CD4-positive, alpha-beta T cell treated with Interleukin-21 for 1 hour (primary cell): ENCODE data around the gene PIP4K2A.

ENCODE experiments used
- DNase-seq: peaks from one replicate; pipeline ENCODE4 v3.0.0-alpha.2; 2020

The PIP4K2A gene

DNA sequence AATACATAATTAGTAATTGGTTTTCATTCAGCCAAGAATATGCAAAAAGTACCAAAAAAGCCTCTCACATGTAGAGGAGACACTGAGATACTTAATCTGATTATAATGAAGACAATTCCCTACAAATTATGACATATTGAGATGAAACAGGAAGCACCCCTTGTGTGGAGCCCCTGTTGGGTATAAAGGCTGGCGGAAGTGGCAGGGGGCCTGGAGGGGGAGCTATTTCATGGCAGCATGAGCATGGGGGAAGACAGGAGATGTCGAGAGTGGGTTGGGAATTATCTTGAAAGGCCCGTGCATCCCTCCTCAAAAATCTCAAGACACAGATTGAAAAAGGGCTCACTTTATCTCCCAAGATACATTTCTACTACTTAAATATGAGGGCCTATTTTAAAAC lies 96.9 kb downstream of the PIP4K2A start:
- DNase-seq, result no peak

DNA sequence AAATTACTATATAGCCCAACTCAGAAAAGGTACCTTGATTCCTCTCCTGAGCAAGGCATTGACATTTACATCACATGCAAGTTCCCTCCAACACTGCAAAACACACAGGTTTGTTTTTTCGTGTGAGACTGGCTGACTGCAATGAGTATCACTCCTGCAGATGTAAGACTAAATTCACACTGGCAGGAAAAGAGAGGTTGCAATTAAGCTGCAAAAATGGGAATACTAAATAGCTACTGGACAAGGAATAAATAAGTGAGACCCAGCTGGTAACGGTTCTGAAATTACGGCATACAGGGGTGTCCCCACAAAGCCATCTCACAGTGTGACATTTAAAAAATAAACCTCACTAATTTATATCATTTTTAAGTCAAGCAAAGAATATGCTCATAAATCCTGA lies 97.3 kb downstream of the PIP4K2A start:
- no peak for DNase-seq

DNA sequence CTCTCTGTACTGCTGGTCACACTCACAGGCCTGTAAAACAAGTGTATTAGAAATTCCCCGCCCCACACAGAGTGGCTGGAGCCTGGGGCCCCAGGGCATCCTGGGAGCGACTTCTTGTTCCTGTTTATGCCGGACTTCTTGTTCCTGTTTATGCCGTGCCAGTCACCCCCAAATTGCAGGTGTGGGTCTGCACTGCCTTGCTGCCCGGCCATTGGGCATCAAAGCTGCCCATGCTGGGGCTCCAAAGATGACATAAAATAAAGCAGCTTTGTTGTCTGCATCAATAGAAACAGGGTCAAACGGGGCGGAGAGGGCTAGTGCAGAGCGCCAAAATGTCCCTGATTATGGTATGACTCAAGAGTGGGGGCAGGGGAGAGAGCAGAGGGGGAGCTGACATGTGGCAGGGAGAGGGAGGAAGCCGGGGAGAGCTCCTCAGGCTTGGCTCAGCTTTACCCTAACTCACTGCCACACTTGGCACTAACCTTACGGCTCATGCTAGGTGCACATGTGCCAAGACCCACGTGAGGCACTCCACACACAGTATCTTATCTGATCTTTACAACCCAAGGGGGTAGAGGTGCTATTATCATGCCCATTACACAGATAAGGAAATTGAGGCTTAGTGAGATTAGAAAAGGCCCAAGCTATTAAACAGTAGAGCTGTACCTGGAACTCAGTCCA lies 98.4 kb downstream of the PIP4K2A start:
- DNase-seq, result peak; percentile 74

DNA sequence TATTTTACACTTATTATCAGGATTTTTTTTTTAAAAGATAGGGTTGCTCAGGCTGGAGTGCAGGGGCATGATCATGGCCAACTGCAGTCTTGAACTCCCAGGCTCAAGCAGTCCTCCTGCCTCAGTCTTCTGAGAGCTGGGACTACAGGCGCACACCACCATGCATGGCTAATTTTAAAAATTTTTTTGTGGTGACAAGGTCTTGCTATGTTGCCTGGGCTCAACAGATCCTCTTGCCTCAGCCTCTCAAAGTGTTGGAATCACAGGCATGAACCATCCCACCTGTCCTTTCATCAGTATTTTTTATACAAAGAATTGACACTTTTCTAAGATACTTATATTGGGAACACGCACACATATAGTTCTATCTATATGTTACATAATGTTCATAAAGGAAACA lies 99.3 kb downstream of the PIP4K2A start:
- DNase-seq, result no peak

DNA sequence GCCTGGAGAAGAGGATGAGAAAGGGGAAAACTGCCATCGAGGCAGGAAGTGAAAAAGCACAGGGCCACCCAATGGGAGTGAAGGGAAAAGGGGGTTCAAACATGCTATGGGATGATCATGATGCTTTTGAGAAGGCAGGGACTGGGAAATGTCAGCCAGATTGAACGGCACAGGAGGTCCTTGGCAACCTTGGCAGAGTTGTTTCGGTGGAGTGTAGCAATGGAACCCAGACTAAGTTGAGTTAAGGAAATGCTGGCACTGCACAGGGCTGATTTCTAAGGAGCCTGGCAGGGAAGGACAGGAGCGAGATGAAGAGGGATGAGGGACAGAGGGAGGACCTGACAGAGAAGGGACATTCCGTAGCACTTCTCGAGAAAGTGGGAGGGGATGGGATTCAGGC lies 101.4 kb downstream of the PIP4K2A start:
- no peak for DNase-seq

DNA sequence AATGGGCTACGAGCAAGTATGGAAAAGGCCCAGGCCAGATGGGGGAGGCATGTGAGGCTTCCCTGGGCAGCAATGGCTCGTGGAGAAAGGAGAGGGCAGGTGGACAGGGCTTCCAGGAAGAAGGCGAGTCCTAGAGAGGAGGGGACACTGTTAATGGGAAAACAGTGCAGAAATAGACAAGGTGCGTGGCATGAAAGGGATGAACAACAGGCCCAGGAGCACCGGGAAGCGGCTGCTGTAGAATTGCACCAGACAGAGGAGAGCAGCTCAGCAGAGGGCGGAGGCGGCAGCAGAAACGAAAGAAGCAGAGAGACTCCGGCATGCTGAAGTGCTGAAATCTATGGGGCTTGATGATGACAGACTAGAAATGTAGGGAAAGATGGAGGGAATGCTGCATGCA lies 102.1 kb downstream of the PIP4K2A start:
- DNase-seq, result peak; percentile 30

DNA sequence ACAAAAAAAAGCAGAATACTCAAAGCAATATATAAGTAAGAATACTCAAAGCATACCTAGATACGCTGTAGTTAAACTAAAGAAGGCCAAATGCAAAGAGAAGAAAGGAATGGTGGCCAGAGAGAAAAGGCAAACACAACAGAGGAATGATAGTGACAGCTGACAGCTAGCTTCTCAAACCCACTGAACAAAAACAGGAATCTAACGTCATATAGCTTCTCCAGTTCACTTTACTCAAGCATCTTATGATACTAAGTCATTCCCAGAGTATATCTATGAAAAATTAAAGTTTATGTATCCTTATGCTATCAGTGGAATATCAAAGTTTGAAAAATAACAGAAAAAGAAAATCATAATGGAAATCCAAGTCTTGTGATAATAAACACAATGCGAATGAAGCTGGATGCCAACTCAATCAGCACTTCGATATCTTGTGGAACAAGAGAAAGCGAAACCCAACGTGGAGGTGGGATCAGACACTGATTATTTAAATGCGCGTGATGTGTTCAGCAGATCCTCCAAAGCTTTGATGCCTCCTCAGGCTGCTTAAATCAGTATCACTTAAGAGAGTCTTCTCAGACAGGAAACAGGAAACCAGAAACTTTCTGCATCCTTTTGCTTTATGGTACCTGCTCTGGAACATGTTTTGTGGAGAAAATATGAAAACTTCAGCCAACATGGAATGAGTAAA lies 102.8 kb downstream of the PIP4K2A start:
- peak; percentile 89 for DNase-seq

DNA sequence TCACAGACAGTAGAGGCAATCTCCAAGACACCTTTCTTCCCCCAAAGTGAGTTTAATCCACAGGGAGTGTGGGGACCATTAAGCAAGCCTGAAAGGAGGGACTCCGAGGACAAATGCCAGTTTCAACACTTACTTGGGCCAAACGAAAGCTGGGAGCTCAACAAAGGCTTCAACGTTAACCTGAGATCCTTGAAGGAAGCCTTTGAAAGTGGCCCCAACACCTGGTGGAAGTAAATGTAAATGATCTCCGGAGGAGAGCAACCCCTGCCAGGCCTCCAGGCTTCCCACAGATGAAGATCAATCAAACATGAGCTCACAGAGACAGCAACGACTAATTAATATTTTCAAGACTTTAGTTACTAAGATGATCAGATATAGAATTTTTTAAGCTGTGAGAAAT lies 103.8 kb downstream of the PIP4K2A start:
- no peak for DNase-seq

DNA sequence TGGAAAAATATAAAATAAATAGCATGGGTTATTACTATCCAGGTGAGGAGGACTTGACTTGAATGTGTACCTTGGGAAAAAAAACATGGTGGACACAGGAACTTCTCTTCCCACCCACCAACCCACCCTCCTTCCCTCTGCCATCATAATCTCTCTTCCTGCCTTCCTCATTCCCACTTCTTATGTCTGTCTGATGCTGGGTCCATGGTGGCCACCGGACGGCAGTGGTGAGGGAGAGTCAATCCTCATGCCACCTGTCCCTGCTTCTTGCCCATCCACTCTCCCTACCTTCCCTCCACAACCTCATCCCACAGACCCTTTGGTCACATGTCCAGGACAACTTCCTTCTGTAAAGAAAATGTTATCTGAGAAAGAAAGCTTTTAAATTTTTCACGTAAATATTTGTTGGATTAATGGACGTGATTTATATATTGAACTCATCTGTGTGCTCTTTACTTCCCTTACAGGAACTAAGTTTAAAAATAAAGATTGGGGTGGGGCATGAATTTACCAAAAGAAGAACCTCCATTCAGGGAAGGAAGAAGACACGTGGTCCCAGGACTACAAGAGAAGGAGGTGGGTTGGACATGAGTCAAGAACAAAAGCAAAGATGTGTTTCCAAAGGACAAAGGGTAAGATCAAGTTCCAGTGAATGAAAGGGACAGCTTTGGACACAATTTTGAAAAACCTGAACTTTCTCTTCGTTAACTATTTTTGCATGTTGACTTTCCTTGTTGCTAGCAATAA lies 104.5 kb downstream of the PIP4K2A start:
- no peak for DNase-seq

DNA sequence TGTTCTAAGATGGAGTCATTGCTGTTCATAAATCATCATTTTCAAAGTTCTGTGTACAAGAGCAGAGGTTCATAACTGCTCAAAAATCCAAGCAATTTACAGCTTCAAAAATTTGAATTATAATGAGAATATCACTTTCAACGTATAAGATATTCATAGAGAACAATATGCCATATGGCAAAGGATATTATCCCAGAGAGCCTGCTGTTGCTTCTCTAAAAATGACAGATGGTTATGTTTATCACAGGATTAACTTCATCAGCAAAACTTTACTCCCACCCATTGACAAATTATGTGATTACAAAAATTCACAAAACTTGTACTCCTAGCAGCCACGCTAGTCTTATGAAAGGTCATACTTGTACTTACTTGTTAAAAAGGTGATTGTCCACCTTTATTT lies 105.1 kb downstream of the PIP4K2A start:
- DNase-seq, result no peak

DNA sequence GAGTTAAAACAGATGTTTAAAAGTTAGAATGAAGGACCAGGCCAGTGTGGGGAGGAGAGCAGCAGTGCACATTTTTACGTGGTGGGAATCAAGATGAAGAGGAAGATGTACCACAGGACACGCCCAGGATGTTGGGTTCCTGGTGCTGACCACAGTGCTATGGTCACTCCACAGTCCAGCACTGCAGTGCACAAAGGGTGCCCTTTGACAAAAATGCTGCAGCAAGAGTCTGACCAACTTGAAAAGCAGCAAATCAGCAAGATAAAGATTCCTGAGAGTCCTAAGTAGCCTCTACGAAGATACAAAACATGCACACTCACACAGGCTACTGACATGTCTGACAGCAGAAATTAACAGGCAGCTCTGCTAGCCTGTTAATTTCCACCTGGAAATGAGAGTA lies 107.1 kb downstream of the PIP4K2A start:
- DNase-seq, result no peak

DNA sequence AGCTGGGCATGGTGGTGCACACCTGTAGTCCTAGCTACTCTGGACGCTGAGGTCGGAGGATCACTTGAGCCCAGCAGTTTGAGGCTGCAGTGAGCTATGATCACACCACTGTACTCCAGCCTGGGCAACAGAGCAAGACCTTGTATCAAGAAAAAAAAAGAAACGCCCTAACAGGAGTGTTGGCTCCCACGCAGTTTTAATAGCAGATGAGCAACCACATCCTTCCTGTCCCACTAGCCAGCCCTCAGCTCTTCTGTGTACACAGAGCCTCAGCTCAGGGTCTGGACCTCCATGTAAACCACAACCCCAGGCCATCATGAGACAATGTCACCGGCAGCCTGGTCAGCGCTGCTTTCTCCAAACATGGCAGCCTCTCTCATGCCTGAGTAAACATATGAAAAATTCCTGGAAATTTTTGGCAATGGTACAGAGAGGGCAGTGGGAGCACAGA lies 108.2 kb downstream of the PIP4K2A start:
- peak; percentile 73 for DNase-seq

DNA sequence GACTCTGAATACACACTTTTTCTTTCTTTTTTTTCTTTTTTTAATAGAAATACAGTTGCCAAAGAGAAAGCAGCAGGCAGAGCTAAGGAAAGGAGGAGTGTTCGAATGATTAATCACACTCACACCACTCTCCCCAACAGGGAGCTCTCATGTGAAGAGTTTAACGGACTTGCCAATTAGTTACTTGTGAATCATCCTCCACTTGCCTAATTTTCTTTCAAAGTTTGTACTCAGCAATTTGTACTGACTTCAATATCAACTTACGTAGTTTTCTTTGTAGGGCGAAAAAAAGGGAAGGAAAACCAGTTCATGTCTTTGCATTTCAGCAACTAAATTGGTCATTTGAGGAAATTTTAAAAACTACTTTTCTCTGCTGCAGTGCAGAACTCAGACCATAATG lies 109.2 kb downstream of the PIP4K2A start:
- DNase-seq, result peak; percentile 24

DNA sequence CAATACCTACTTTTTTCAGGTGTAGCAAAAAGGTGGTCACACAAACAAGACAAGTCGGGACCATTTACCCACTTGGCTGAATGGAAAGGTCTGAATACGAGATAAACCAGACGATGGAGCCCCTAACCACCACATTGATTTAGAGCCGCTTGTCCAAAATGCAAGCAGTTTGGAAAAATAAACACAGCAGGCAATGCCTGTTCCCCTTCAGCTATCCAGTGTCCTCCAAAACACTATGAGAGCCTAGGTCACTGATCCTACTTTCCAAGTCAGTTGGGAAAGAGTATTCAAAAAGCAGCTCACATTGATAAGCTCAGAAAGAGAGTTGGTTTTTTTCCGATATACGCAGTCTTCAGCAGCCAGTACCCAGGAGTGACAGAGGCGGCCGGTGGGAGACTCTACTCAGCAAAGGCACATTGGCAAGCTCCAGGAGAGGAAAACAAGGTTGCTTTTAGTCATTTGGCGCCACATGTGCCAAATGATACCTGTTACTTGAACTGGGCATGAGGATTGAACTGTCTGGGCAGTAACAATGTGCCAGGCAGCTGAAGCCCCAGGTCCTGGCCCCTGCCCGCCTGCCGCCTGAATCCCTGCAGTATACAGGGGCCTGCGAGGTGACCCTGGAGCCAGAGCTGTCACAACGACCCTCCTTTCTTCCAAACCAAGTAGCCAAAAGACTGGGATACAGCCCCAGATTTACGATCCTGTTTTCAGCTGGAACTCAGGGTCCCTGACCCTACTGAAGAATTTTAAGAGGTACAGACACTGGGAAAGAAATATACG lies 109.8 kb downstream of the PIP4K2A start:
- DNase-seq, result no peak

DNA sequence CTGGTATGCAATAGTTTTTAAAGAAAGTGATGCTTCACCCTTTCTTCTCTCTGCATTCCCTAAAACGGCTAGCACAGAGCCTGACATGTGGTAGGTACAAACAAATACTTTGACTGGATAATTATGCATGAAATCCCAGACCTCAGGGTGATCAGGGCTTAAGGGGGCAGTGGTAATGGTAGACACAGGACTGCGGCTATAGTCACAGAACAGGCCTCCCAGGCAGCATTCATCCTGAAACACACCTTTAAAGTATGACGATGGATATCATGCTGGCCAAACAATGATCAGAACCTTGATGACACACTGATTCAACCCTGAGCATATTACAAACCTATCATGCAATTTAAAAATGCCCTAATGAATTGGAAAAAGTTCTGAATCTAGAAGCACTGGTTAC lies 110.8 kb downstream of the PIP4K2A start:
- DNase-seq, result no peak

DNA sequence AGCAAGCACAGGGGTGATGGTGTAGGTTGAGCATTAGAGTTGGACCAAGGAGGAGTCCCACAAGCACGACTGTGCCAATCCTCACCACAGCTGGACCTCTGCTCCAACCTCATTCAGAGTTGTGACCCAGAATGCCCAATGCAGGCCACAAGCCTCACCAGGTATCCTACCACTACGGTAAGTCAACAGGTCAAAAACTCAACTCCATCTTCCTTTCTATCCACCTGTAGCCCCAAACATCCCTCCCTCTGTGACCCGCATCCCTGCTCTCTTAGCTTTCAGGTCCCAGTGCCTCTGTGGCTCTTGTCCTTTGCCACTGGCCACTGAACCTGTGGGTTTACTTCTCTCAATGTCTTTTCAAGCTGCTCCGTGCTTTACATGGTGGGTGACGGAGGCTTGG lies 112.8 kb downstream of the PIP4K2A start:
- DNase-seq, result no peak

DNA sequence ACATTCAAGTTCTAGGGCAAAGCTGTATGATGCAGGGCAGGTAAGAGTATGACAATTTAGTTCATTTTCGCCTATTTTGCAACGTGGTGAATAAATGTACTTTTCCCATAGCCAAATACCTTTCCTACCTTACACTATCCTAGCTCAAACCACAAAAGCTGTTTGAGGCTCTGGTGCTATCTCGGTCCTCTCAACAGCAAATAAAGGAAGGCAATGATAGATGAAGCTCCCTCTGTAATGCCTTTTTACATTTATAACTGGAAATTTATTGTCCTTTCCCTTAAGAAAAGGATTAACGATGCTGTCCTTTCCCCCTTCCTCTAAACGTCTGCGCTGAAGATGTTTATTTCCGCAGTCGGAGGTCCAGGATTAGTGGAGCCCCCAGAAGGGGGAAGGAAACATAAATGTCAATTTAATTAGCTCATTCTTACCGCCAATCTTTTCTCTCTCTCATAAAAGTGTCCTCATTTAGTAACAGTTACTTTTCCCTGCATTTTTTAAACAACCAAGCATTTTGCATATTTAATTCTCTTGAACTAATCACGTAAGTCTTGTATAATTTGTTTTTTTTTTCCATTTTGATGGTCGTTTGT lies 114.6 kb downstream of the PIP4K2A start:
- no peak for DNase-seq

DNA sequence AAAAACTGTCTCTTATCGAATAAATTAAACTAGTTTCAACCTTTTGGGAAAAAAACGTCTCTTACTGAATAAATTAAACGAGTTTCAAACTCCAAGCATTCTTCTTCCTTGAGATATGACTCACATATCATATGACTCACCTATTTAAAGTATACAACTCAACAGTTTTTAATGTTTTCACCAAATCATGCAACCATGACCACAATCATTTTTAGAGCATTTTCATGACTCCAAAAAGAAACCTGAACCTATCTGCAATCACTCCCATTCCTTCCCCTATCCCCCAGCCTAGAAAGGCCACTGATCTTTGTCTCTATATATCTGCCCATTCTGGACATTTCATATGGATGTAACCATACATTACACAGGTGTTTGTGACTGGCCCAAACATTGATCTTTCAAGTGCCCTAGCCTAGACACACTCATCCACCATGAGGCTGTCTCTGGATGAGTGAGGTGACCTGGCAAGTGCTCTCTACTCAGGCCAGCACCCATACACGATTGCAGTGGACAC lies 115.3 kb downstream of the PIP4K2A start:
- no peak for DNase-seq

DNA sequence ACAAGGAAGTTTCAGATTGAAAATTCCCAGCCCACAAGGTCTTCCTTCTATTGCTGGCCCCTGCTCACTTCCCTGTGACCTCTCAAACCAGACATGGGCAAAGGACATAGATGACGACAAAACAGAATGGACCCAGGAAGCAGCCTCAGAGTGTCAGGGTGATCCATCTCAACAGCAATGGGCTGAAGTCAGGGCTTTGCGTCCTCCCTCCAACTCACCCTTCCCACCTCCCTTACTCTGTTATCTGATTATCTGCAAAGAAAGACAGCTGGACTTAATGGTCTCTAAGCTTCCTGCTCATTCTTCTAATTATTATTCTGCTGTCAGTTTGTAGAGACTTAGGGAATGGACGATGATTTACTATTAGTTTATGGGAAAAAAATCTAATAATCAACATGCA lies 115.9 kb downstream of the PIP4K2A start:
- DNase-seq, result no peak

DNA sequence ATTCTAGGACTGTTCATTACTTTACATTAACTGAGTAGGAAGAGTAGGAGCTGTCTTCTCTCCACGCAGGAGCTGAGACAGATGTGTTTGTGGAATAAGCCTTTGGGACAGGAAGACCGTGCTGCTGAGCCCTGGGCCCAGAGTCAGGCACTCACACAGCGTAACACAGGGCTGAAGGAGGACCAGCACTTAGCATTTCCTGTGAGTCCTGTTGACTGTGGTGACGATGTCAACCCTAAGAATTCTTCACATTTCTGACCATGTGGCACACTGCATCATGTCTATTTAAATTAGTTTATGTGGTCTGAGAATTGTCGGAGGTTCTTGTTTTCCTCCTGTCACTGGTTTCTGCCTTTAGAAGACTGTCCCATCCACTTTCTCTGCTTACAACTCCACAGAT lies 117.2 kb downstream of the PIP4K2A start:
- peak; percentile 58 for DNase-seq

DNA sequence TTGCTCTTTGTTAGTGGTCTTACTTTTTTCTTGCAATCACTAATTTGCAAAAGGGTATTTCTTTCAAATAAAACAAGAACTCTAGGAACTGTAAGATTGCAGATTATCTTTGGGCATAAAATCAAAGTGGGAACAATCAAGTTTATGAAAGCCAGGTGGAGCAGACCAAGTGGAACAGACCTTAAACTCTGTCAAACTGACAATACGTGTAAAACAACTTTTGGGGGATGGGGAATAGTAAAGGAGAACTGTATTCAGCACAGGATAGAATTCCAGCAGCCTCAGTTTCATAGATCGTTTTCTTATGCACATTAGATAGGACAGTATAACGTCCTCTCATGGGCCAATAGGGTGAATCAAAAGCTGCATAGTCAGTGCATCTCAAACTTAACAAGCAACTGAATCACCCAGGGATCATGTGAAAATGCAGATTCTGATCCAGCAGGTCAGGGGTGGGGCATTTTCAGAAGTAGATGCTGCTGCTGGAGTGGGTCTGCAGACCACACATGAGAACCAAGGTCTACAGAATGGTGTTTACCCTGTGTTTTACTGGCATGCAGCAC lies 120.7 kb downstream of the PIP4K2A start:
- DNase-seq, result no peak

DNA sequence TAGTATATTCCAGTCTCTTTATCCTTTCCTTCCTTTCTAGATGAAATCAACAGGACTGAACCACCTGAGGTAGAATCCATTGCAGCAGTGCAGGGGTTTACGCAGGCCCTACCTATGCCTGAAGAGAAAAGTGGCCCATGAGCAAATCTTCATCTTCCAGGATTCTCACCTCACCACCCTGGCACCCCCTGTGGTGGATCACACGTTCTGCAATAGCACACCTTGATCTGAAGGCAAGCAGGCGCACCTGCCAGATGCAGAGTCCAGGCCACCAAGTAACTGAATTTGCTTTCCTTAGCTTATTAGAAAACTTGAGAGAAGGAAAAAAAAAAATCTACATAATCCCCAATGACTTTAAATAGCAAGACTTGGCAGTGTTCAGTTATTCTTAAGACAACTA lies 121.4 kb downstream of the PIP4K2A start:
- peak; percentile 30 for DNase-seq
